ENCODE data around the gene BATF. TPM values are rescaled to one million over a fixed set of nuclear protein-coding genes. Genes with fewer than 3 reads are reported as not detected.

BATF gene
- total RNA-seq, 4 donors from 2014 or later, result 3.1 to 28.1 (median 5.9) TPM; not detected in 1

DNA sequence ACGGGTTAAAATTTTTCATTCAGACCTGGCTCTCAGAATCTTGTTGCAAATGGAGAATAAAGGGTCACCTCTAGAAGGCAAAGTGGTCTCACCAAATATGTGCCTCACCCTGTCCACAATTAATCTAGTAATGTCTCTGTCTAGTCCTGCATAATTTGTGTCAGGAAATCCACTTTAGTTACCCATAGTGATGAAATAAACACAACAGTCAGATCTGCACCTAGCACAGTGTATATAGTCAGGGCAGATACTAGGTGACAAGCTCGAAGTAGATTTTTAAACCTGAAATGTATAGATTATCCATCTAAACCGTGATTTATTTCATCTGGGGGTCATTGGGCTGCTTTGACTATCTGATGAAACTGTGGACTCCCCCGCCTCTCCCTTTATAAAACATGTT, 40.2 kb downstream of the BATF start:
- Histone ChIP-seq H3K36me3 (no peaks in the 10 kb centered on the region), H3K4me1 (peaks cover 0 to 5% (median 4%) of the 10 kb centered on the region in 4 donors), H3K4me3 (no peak overlapping the region), H3K27ac (peak overlapping the region in 1 of 4 donors; percentile 45), H3K27me3 (no peaks in the 10 kb centered on the region), H3K9me3 (no peaks in the 10 kb centered on the region)
- DNase-seq, result no peak
- TF ChIP-seq POLR2A (IDR thresholded peaks at IDR 0.05), result no peak
- TF ChIP-seq, protein P1, sequence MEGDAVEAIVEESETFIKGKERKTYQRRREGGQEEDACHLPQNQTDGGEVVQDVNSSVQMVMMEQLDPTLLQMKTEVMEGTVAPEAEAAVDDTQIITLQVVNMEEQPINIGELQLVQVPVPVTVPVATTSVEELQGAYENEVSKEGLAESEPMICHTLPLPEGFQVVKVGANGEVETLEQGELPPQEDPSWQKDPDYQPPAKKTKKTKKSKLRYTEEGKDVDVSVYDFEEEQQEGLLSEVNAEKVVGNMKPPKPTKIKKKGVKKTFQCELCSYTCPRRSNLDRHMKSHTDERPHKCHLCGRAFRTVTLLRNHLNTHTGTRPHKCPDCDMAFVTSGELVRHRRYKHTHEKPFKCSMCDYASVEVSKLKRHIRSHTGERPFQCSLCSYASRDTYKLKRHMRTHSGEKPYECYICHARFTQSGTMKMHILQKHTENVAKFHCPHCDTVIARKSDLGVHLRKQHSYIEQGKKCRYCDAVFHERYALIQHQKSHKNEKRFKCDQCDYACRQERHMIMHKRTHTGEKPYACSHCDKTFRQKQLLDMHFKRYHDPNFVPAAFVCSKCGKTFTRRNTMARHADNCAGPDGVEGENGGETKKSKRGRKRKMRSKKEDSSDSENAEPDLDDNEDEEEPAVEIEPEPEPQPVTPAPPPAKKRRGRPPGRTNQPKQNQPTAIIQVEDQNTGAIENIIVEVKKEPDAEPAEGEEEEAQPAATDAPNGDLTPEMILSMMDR (IDR thresholded peaks at IDR 0.05), result no peak

DNA sequence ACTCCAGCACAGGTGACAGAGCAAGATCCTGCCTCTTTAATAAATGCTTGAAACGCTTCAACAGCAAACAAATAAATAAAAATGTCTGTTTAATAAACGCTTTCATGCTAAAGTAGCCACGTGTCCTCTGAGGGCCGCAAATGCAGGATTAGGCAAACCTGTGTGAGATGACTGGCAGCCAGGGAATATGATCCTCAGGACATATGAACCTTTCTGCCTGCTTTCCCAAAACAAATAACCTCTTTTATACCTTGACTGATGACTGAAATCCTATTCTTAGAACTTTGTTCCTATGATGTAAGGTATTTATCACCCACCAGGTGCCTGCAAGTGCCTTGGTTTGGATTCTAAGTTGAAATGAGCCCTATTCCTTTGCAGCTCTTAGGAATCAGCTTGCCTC, 41.7 kb downstream of the BATF start:
- no peak for DNase-seq
- Histone ChIP-seq H3K27ac (no peak overlapping the region), H3K27me3 (no peaks in the 10 kb centered on the region), H3K36me3 (no peaks in the 10 kb centered on the region), H3K4me1 (peaks cover 0 to 5% (median 4%) of the 10 kb centered on the region in 4 donors), H3K4me3 (no peak overlapping the region), H3K9me3 (no peaks in the 10 kb centered on the region)
- TF ChIP-seq, protein P1 (IDR thresholded peaks at IDR 0.05), result no peak
- TF ChIP-seq POLR2A (IDR thresholded peaks at IDR 0.05), result no peak

DNA sequence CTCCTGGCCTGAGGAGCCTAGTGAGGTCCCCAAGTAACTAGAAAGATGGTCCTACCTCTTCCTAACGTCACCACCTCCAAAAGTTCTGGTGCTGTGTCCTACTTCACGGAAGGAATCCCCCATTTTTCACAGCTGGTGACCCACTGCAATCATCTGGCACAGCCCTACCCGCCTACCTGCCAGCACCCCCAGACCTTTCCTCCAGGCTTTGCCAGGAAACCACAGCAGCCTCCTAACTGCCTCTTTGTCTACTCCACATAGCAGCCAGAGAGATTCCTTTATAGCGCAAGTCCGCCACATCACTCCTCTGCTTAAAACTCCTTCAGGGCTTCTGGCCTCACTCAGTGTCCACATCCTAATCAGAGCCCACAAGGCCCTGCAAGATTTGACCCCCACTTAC, 42.8 kb downstream of the BATF start:
- no peak overlapping the region for H3K27ac ChIP-seq
- H3K9me3 ChIP-seq, result no peaks in the 10 kb centered on the region
- DNase-seq, result no peak

DNA sequence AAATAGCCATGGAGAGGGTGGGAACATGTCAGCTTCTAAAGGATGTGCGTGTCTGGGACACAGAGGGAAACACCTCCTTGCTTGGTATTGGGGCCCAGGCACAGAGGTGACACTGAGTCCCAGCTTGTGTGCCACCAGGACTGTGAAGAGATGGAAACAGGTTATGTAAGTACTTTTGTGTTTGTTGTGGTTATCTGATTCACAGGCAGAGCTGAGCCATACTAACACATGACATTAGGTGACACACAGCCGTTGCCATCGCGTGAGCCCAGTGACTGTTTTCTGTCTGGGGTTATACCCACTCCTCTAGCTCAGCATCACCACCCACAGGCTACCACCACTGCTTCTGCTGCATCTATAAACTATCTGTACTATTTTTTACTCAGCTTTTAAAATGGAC, 44.1 kb downstream of the BATF start:
- Histone ChIP-seq H3K4me3 (no peak overlapping the region), H3K36me3 (no peaks in the 10 kb centered on the region), H3K27me3 (no peaks in the 10 kb centered on the region), H3K27ac (no peak overlapping the region), H3K9me3 (no peaks in the 10 kb centered on the region), H3K4me1 (peaks cover 0 to under 1% (median 0%) of the 10 kb centered on the region in 4 donors)
- TF ChIP-seq, protein P1 (IDR thresholded peaks at IDR 0.05), result no peak
- no peak for TF ChIP-seq POLR2A (IDR thresholded peaks at IDR 0.05)
- DNase-seq, result no peak

More for the DNA sequence above, 42.8 kb downstream of the BATF start:
- H3K36me3 ChIP-seq, result no peaks in the 10 kb centered on the region
- H3K27me3 ChIP-seq, result no peaks in the 10 kb centered on the region
- H3K4me3 ChIP-seq, result no peak overlapping the region
- TF ChIP-seq POLR2A (IDR thresholded peaks at IDR 0.05), result no peak
- peaks cover 0 to 5% (median 4%) of the 10 kb centered on the region in 4 donors for H3K4me1 ChIP-seq

DNA sequence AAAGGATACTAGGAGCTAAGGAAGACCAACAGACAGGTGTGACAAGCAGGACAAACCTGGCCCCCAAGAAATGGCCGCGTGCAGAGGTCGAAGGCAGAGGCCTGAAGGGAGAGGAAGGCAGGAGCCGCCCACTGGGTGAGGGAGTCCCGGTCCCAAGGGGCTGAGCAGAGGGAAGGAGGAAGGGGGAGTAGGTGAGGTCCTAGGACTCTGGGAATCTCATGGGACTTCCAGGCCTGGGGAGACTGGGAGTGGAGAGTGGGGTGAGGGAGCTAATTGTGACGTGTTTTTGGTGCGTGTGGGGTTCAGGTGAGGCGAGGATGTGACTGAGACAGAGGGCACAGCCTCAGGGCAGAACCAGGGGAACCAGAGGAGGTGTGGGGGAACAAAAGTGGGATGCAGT, 44.5 kb downstream of the BATF start:
- no peak overlapping the region for H3K4me3 ChIP-seq
- no peaks in the 10 kb centered on the region for H3K4me1 ChIP-seq
- H3K27me3 ChIP-seq, result no peaks in the 10 kb centered on the region
- TF ChIP-seq, protein P1 (IDR thresholded peaks at IDR 0.05), result no peak
- no peak for TF ChIP-seq POLR2A (IDR thresholded peaks at IDR 0.05)
- no peaks in the 10 kb centered on the region for H3K36me3 ChIP-seq
- H3K9me3 ChIP-seq, result no peaks in the 10 kb centered on the region
- no peak for DNase-seq
- H3K27ac ChIP-seq, result no peak overlapping the region

DNA sequence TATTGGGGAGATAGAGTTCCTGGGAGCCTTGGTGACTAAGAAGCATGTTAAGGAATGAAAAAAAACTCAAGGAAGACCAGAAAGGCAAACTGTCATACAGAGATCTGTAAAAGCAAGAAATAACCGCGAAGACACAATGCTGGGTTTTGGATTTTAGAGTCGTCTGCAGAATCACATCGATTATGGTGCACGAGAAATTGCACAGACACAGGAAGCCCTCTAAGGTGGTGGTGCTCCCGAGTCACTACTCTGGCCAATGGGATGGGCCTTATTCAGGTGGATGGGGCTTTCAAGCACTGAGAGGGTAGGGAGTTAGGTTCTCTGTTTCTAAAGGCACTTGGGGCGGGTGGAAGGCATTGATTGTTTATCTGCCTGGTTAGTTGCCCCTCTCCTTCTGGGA, 45.9 kb downstream of the BATF start:
- Histone ChIP-seq H3K9me3 (no peaks in the 10 kb centered on the region), H3K27me3 (no peaks in the 10 kb centered on the region), H3K36me3 (no peaks in the 10 kb centered on the region), H3K27ac (no peak overlapping the region), H3K4me1 (no peaks in the 10 kb centered on the region), H3K4me3 (no peak overlapping the region)
- no peak for DNase-seq
- TF ChIP-seq, protein P1 (IDR thresholded peaks at IDR 0.05), result no peak
- no peak for TF ChIP-seq POLR2A (IDR thresholded peaks at IDR 0.05)

Measured in Peyer's patch (tissue), 4 donors.